GM18498 (cell line): ENCODE results near the gene SVOP.
"Not testable (repeated sequence)": the region's sequence is repeated elsewhere in the genome, so short reads cannot be mapped to it uniquely, and the experiment has no call there.

Source experiments
- ATAC-seq: cut with Tn5 transposase; IDR thresholded peaks from one replicate; pipeline ENCODE4 v1.9.1; 2021; ENCODE audit warnings: mild to moderate bottlenecking, moderate library complexity; ENCODE audit not compliant: unreplicated experiment

The SVOP gene

GRCh38 chr12:109033239-109034196 lies 12.7 kb upstream of the SVOP start:
- no peak for ATAC-seq

GRCh38 chr12:109029411-109029810 lies 8.5 kb upstream of the SVOP start:
- ATAC-seq, result no peak

GRCh38 chr12:109028624-109029023 lies 7.8 kb upstream of the SVOP start:
- ATAC-seq, result not testable (repeated sequence)

GRCh38 chr12:109027767-109028166 lies 6.9 kb upstream of the SVOP start:
- ATAC-seq, result no peak

- ATAC-seq, result no peak
These were observed 597 bp downstream of the SVOP start for GRCh38 chr12:109020146-109020795.

GRCh38 chr12:109018296-109018695 lies 2.6 kb downstream of the SVOP start:
- ATAC-seq, result no peak

- ATAC-seq, result no peak
These were observed 3.9 kb downstream of the SVOP start for GRCh38 chr12:109016978-109017377.

- ATAC-seq, result no peak
These were observed 4.9 kb downstream of the SVOP start for GRCh38 chr12:109016016-109016415.

- ATAC-seq, result no peak
These were observed 5.7 kb downstream of the SVOP start for GRCh38 chr12:109014984-109015765.

- ATAC-seq, result no peak
These were observed 10.6 kb downstream of the SVOP start for GRCh38 chr12:109010259-109010658.

- ATAC-seq, result no peak
These were observed 11.1 kb downstream of the SVOP start for GRCh38 chr12:109009766-109010165.

- ATAC-seq, result no peak
These were observed 16.9 kb downstream of the SVOP start for GRCh38 chr12:109004017-109004416.

GRCh38 chr12:108996320-108996719 lies 24.5 kb downstream of the SVOP start:
- no peak for ATAC-seq

GRCh38 chr12:108995370-108995992 lies 25.4 kb downstream of the SVOP start:
- ATAC-seq, result no peak

- not testable (repeated sequence) for ATAC-seq
These were observed 30.8 kb downstream of the SVOP start for GRCh38 chr12:108990103-108990502.

- no peak for ATAC-seq
These were observed 31.5 kb downstream of the SVOP start for GRCh38 chr12:108989376-108989775.

GRCh38 chr12:108985750-108986149 lies 35.1 kb downstream of the SVOP start:
- ATAC-seq, result no peak

GRCh38 chr12:108983227-108983626 lies 37.6 kb downstream of the SVOP start:
- ATAC-seq, result no peak

GRCh38 chr12:108982621-108983219 lies 38.1 kb downstream of the SVOP start:
- no peak for ATAC-seq

- no peak for ATAC-seq
These were observed 39.0 kb downstream of the SVOP start for GRCh38 chr12:108981835-108982234.
